Astrocyte of the spinal cord (primary cell): ENCODE results near the gene SPAM1.

Source experiments
- DNase-seq: peaks from one replicate; pipeline ENCODE4 v3.0.0; 2011; ENCODE audit warnings: low read depth, low spot score
- H3K4me3 ChIP-seq: 2 replicates; pipeline ENCODE4 v1.5.1; 2011; ENCODE audit warnings: low read depth, mild to moderate bottlenecking, low read length, moderate library complexity
- in situ Hi-C: cut with HindIII; loops from 2 replicates; pipeline ENCODE4 v1.10.0; 2017; ENCODE audit warnings: low sequenced_read_pairs
- TF ChIP-seq, protein P1 (sequence below): IDR thresholded peaks from 2 replicates; pipeline ENCODE4 v1.5.1; 2012; ENCODE audit warnings: low read depth, mild to moderate bottlenecking, low read length, inconsistent platforms

The SPAM1 gene

DNA sequence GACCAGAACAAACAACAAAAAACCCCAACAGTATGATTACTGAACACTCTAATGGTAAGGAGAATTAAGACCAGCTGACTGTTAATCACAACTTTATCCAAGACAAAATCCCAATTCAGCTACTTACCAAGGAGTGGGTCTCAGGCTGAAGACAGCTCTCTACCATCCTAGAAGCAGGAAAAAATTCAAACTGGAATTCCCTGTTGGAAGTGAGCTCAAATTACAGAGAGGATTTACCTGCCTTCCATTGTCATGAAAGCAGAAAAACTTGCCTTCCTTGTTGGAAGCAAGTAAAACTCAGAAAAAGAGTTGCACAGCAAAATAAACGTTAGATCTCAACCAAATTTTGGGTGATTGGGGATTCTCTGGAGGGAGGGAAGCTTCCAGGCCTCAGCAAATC lies 20.9 kb downstream of the SPAM1 start:
- TF ChIP-seq, protein P1, sequence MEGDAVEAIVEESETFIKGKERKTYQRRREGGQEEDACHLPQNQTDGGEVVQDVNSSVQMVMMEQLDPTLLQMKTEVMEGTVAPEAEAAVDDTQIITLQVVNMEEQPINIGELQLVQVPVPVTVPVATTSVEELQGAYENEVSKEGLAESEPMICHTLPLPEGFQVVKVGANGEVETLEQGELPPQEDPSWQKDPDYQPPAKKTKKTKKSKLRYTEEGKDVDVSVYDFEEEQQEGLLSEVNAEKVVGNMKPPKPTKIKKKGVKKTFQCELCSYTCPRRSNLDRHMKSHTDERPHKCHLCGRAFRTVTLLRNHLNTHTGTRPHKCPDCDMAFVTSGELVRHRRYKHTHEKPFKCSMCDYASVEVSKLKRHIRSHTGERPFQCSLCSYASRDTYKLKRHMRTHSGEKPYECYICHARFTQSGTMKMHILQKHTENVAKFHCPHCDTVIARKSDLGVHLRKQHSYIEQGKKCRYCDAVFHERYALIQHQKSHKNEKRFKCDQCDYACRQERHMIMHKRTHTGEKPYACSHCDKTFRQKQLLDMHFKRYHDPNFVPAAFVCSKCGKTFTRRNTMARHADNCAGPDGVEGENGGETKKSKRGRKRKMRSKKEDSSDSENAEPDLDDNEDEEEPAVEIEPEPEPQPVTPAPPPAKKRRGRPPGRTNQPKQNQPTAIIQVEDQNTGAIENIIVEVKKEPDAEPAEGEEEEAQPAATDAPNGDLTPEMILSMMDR: no peak
- in situ Hi-C loops: no loop called here
- H3K4me3 ChIP-seq: no peak overlapping the region
- no peak for DNase-seq

- no peak for DNase-seq
- no peak overlapping the region for H3K4me3 ChIP-seq
- TF ChIP-seq, protein P1: no peak
- in situ Hi-C loops: no loop called here
Observed at GRCh38 chr7:123948136-123948535, 23.1 kb downstream of the SPAM1 start.

- TF ChIP-seq, protein P1: no peak
- H3K4me3 ChIP-seq: no peak overlapping the region
- DNase-seq: no peak
- in situ Hi-C loops: no loop called here
Observed at GRCh38 chr7:123958186-123958703, 33.2 kb downstream of the SPAM1 start.

DNA sequence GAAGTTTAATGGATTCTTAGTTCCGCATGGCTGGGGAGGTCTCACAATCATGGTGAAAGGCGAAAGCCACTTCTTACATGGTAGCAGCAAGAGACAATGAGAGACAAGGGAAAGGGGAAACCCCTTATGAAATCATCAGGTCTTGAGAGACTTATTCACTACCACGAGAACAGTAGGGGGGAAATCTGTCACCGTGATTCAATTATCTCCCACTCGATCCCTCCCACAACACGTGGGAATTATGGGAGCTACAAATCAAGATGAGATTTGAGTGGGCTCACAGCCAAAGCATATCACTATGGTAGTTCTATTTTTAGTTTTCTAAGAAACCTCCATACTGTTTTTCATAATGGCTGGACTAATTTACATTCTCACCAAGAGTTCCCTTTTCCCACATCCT lies 36.7 kb downstream of the SPAM1 start:
- in situ Hi-C loops: no loop called here
- no peak overlapping the region for H3K4me3 ChIP-seq
- peak; percentile 17 for DNase-seq
- TF ChIP-seq, protein P1: no peak

DNA sequence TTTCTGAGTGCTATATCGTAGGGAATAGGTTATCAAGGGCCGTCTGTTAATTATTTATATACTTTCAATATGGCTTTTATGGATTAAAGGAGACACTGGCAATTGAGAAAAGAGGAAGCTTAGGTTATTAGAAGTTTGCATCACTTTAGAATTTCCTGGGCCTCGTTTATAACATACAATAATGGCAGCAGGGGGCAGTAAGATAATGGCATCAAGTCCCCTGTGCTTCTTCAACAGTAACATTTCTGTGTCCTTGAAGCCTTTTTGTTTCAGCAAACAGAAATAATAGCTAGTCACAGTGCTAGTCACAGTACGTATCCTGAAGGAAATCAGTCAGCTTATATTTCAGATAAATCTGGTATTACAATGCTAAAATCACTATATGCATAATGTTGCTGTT lies 41.9 kb downstream of the SPAM1 start:
- TF ChIP-seq, protein P1: no peak
- H3K4me3 ChIP-seq: no peak overlapping the region
- no peak for DNase-seq
- in situ Hi-C loops: no loop called here

DNA sequence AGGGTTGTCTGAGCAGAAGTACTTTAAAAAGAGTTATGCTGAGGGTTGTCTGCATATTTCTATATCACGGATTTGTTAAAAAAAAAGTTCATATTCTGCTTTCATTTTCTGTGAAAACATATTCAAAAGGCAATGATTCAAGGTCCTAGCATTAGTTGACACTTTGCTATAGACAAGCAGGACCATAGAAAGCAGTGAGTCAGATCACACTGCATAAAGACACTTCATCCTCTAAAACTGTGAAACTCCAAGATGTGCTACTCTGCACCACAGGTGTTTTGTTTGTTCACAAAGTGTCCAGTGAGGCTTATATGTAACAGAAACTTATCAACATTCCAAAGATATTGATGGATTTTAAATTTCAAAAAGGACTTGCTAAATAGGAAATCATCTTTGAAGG lies 47.0 kb downstream of the SPAM1 start:
- no peak overlapping the region for H3K4me3 ChIP-seq
- in situ Hi-C loops: no loop called here
- TF ChIP-seq, protein P1: no peak
- DNase-seq: no peak

GRCh38 chr7:123972831-123973230 lies 47.8 kb downstream of the SPAM1 start:
- no peak overlapping the region for H3K4me3 ChIP-seq
- in situ Hi-C loops: no loop called here
- DNase-seq: no peak
- TF ChIP-seq, protein P1: no peak
